Activated CD4-positive, alpha-beta memory T cell treated with anti-CD3 and anti-CD28 coated beads, Interleukin-2, amount 10 ng/mL, durations not matched to agents 7 days and 5 days (primary cell): Measurements from ENCODE around the gene CLSTN1. TPM values are rescaled to one million over a fixed set of nuclear protein-coding genes. Genes with fewer than 3 reads are reported as not detected.
"Not testable (repeated sequence)": the region's sequence is repeated elsewhere in the genome, so short reads cannot be mapped to it uniquely, and the experiment has no call there.

Experiments
- CTCF ChIA-PET: fragments of 350-600 bp; sonication (Branson Sonifier 250); formaldehyde crosslinking; loops from one replicate; lab custom pipeline; 2021; ENCODE audit warnings: antibody characterized with exemption, inconsistent platforms; lab: Charles Lee
- POLR2A ChIA-PET: fragments of 350-600 bp; sonication (Branson Sonifier 250); formaldehyde crosslinking; loops from one replicate; lab custom pipeline; 2021; ENCODE audit warnings: antibody characterized with exemption; lab: Charles Lee
- DNase-seq: peaks from one replicate; pipeline ENCODE4 v3.0.0-alpha.2; 2020
- H3K27ac Mint-ChIP-seq: one replicate; pipeline ENCODE4 v1.8.0; 2021; ENCODE audit warnings: mild to moderate bottlenecking, mixed read lengths
- H3K27me3 Mint-ChIP-seq: one replicate; pipeline ENCODE4 v1.8.0; 2021; ENCODE audit warnings: mixed read lengths
- H3K36me3 Mint-ChIP-seq: one replicate; pipeline ENCODE4 v1.8.0; 2021; ENCODE audit warnings: low read depth, mixed read lengths
- H3K4me1 Mint-ChIP-seq: one replicate; pipeline ENCODE4 v1.8.0; 2021; ENCODE audit warnings: mixed read lengths
- H3K4me3 Mint-ChIP-seq: one replicate; pipeline ENCODE4 v1.8.0; 2021; ENCODE audit warnings: mild to moderate bottlenecking, mixed read lengths
- H3K9me3 Mint-ChIP-seq: one replicate; pipeline ENCODE4 v1.8.0; 2021; ENCODE audit warnings: mixed read lengths
- total RNA-seq, 2 experiments: library from RNA; stranded (reverse); gene quantifications; one replicate each; pipeline ENCODE4 v1.2.3, GENCODE V29; 2021

The CLSTN1 gene
- total RNA-seq, 2 experiments from 2014 or later = 96.9 to 102 TPM

- H3K9me3 Mint-ChIP-seq = no peaks in the 10 kb centered on the region
- ChIA-PET POLR2A (interaction anchor here (1.0 to 1.3 kb wide), 3 partner anchors 22 to 168 kb away, joined by 4 to 5 read pairs (median 4); no protein-coding TSS in a partner anchor), CTCF (interaction anchor here (1.0 to 3.5 kb wide), 3 partner anchors 21 to 37 kb away, joined by 4 to 30 read pairs (median 6); no protein-coding TSS in a partner anchor)
- no peak overlapping the region for H3K27ac Mint-ChIP-seq
- peak overlapping the region; percentile 91 for H3K4me3 Mint-ChIP-seq
- H3K27me3 Mint-ChIP-seq = peaks cover 4% of the 10 kb centered on the region
- DNase-seq = no peak
- H3K36me3 Mint-ChIP-seq = peaks cover 15% of the 10 kb centered on the region
- peaks cover 42% of the 10 kb centered on the region for H3K4me1 Mint-ChIP-seq
Measured at GRCh38 chr1:9821710-9822109, 2.1 kb downstream of the CLSTN1 start.

GRCh38 chr1:9820521-9820920 is 3.2 kb downstream of the CLSTN1 start:
- H3K4me3 Mint-ChIP-seq = no peak overlapping the region
- no peak overlapping the region for H3K27ac Mint-ChIP-seq

GRCh38 chr1:9817734-9818133 is 6.0 kb downstream of the CLSTN1 start:
- no peaks in the 10 kb centered on the region for H3K27me3 Mint-ChIP-seq
- H3K4me3 Mint-ChIP-seq = no peak overlapping the region
- peaks cover 18% of the 10 kb centered on the region for H3K4me1 Mint-ChIP-seq
- no peak for DNase-seq
- no peak overlapping the region for H3K27ac Mint-ChIP-seq
- H3K36me3 Mint-ChIP-seq = peaks cover 24% of the 10 kb centered on the region
- no peaks in the 10 kb centered on the region for H3K9me3 Mint-ChIP-seq
- CTCF ChIA-PET = interaction anchor here (0.7 to 1.1 kb wide), 2 partner anchors 34 to 581 kb away, joined by 3 to 4 read pairs; partner anchors contain the start of gene PGD
- POLR2A ChIA-PET = interaction anchor here (1.2 kb wide), 1 partner anchor 18 kb away, joined by 7 read pairs; no protein-coding TSS in a partner anchor

More at GRCh38 chr1:9820521-9820920, 3.2 kb downstream of the CLSTN1 start:
- CTCF ChIA-PET = interaction anchor here (1.0 to 3.5 kb wide), 2 partner anchors 20 to 36 kb away, joined by 4 to 30 read pairs; no protein-coding TSS in a partner anchor
- no peak for DNase-seq
- POLR2A ChIA-PET = no interaction called here
- peaks cover 32% of the 10 kb centered on the region for H3K4me1 Mint-ChIP-seq
- H3K9me3 Mint-ChIP-seq = no peaks in the 10 kb centered on the region
- H3K36me3 Mint-ChIP-seq = peaks cover 21% of the 10 kb centered on the region
- H3K27me3 Mint-ChIP-seq = peaks cover under 1% of the 10 kb centered on the region

GRCh38 chr1:9816199-9816598 is 7.6 kb downstream of the CLSTN1 start:
- Mint-ChIP-seq H3K4me1 (peaks cover 4% of the 10 kb centered on the region), H3K36me3 (peaks cover 20% of the 10 kb centered on the region), H3K4me3 (no peak overlapping the region), H3K27me3 (no peaks in the 10 kb centered on the region), H3K9me3 (no peaks in the 10 kb centered on the region), H3K27ac (no peak overlapping the region)
- ChIA-PET POLR2A (no interaction called here), CTCF (interaction anchor here (1.1 kb wide), 2 partner anchors 11 to 32 kb away, joined by 3 read pairs; no protein-coding TSS in a partner anchor)
- no peak for DNase-seq

- CTCF ChIA-PET = interaction anchor here (1.1 kb wide), 1 partner anchor 31 kb away, joined by 3 read pairs; no protein-coding TSS in a partner anchor
- POLR2A ChIA-PET = no interaction called here
- Mint-ChIP-seq H3K4me1 (peaks cover 1% of the 10 kb centered on the region), H3K27ac (no peak overlapping the region), H3K4me3 (no peak overlapping the region), H3K9me3 (no peaks in the 10 kb centered on the region), H3K36me3 (peaks cover 19% of the 10 kb centered on the region), H3K27me3 (no peaks in the 10 kb centered on the region)
- no peak for DNase-seq
Measured at GRCh38 chr1:9815150-9815549, 8.6 kb downstream of the CLSTN1 start.

- H3K36me3 Mint-ChIP-seq = peaks cover 19% of the 10 kb centered on the region
- ChIA-PET POLR2A (no interaction called here), CTCF (interaction anchor here (0.6 kb wide), 1 partner anchor 126 kb away, joined by 3 read pairs; no protein-coding TSS in a partner anchor)
- peaks cover 1% of the 10 kb centered on the region for H3K4me1 Mint-ChIP-seq
- H3K27me3 Mint-ChIP-seq = no peaks in the 10 kb centered on the region
- H3K27ac Mint-ChIP-seq = no peak overlapping the region
- no peak for DNase-seq
- H3K9me3 Mint-ChIP-seq = no peaks in the 10 kb centered on the region
- H3K4me3 Mint-ChIP-seq = no peak overlapping the region
Measured at GRCh38 chr1:9814619-9815018, 9.1 kb downstream of the CLSTN1 start.

GRCh38 chr1:9811239-9811966 is 12.4 kb downstream of the CLSTN1 start:
- CTCF ChIA-PET = interaction anchor here (0.7 kb wide), 1 partner anchor 27 kb away, joined by 3 read pairs; no protein-coding TSS in a partner anchor
- POLR2A ChIA-PET = no interaction called here
- no peak overlapping the region for H3K4me3 Mint-ChIP-seq

GRCh38 chr1:9809100-9809510 is 14.7 kb downstream of the CLSTN1 start:
- Mint-ChIP-seq H3K4me1 (peaks cover 7% of the 10 kb centered on the region), H3K27ac (no peak overlapping the region), H3K36me3 (peaks cover 11% of the 10 kb centered on the region), H3K27me3 (no peaks in the 10 kb centered on the region), H3K9me3 (no peaks in the 10 kb centered on the region), H3K4me3 (no peak overlapping the region)
- ChIA-PET POLR2A (no interaction called here), CTCF (no interaction called here)
- DNase-seq = no peak

More at GRCh38 chr1:9811239-9811966, 12.4 kb downstream of the CLSTN1 start:
- Mint-ChIP-seq H3K36me3 (peaks cover 22% of the 10 kb centered on the region), H3K4me1 (peaks cover 7% of the 10 kb centered on the region), H3K27ac (no peak overlapping the region), H3K27me3 (no peaks in the 10 kb centered on the region), H3K9me3 (no peaks in the 10 kb centered on the region)
- no peak for DNase-seq

- peaks cover 11% of the 10 kb centered on the region for H3K36me3 Mint-ChIP-seq
- no peaks in the 10 kb centered on the region for H3K27me3 Mint-ChIP-seq
- H3K27ac Mint-ChIP-seq = no peak overlapping the region
- no peak for DNase-seq
- ChIA-PET CTCF (interaction anchor here (1.0 kb wide), 1 partner anchor 9 kb away, joined by 3 read pairs; no protein-coding TSS in a partner anchor), POLR2A (no interaction called here)
- no peaks in the 10 kb centered on the region for H3K9me3 Mint-ChIP-seq
- peaks cover 7% of the 10 kb centered on the region for H3K4me1 Mint-ChIP-seq
- H3K4me3 Mint-ChIP-seq = no peak overlapping the region
Measured at GRCh38 chr1:9808459-9808858, 15.3 kb downstream of the CLSTN1 start.

- Mint-ChIP-seq H3K27ac (no peak overlapping the region), H3K27me3 (no peaks in the 10 kb centered on the region), H3K4me1 (peaks cover 11% of the 10 kb centered on the region), H3K36me3 (peaks cover 11% of the 10 kb centered on the region), H3K9me3 (no peaks in the 10 kb centered on the region), H3K4me3 (no peak overlapping the region)
- CTCF ChIA-PET = interaction anchor here (1.0 kb wide), 1 partner anchor 8 kb away, joined by 3 read pairs; no protein-coding TSS in a partner anchor
- DNase-seq = no peak
- POLR2A ChIA-PET = no interaction called here
Measured at GRCh38 chr1:9807541-9807940, 16.2 kb downstream of the CLSTN1 start.

GRCh38 chr1:9805972-9806371 is 17.8 kb downstream of the CLSTN1 start:
- DNase-seq, H3K4me3 Mint-ChIP-seq, H3K9me3 Mint-ChIP-seq, CTCF ChIA-PET, POLR2A ChIA-PET, H3K27me3 Mint-ChIP-seq, H3K27ac Mint-ChIP-seq: not testable (repeated sequence)
- Mint-ChIP-seq H3K36me3 (peaks cover 19% of the 10 kb centered on the region), H3K4me1 (peaks cover 24% of the 10 kb centered on the region)

- Mint-ChIP-seq H3K9me3 (no peaks in the 10 kb centered on the region), H3K27ac (no peak overlapping the region), H3K27me3 (no peaks in the 10 kb centered on the region), H3K36me3 (peaks cover 18% of the 10 kb centered on the region), H3K4me3 (no peak overlapping the region), H3K4me1 (peaks cover 25% of the 10 kb centered on the region)
- ChIA-PET CTCF (no interaction called here), POLR2A (interaction anchor here (0.8 kb wide), 1 partner anchor 9 kb away, joined by 3 read pairs; no protein-coding TSS in a partner anchor)
- DNase-seq = no peak
Measured at GRCh38 chr1:9805006-9805508, 18.7 kb downstream of the CLSTN1 start.
